ENCODE data around the gene MORF4L2.

MORF4L2 gene

DNA sequence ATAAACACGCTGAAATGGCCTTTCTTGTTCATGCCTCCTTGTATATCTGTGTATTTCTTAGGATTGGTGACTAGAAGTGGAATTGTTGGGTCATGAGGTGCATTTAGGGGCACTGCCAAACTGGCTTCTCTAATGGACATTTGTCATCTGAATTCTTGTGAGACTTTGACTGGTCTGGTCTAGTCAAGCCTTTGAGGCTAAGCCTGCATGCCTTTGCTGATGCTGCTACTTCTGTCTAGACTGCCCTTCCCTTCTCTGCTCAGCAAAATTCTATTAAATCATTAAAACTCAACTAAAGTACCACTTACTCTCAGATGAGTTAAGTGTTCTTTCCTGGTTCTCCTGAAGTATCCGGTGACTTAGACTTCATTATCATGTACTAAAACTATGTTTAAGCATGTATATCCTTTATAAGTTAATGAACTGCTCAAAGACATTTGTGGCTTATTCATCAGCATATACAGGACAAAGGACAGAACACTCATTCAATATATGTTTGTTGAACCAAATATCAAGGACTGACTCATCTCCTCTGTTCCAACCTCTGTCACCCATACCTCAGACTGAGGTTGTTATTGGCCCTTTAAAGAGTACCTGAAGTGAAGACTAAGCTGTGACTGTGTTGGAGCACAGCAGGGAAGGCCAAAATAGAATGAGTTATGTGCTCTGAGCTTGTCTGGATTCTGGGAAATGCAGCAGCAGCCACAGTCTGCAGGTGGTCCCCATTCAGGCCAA, 48.7 kb downstream of the MORF4L2 start:
- Histone ChIP-seq H3K18ac (ENCODE audit: low read length) (no peak overlapping the region), H2BK120ac (ENCODE audit: insufficient read depth, low read length, poor library complexity) (peak overlapping the region; percentile 62), H2AFZ (ENCODE audit: insufficient read depth, low read length, poor library complexity) (no peak overlapping the region), H3K4me1 (ENCODE audit: control insufficient read depth in 1 of 2, insufficient read depth in 2 of 2, low read length in 2 of 2) (peaks cover 5 to 11% of the 10 kb centered on the region in 2 experiments), H3K27ac (ENCODE audit: low read depth, low read length) (peak overlapping the region; percentile 83), H3K4me3 (ENCODE audit: low read depth, low read length) (no peak overlapping the region), H3K27me3 (ENCODE audit: insufficient read depth, low read length) (no peaks in the 10 kb centered on the region), H3K14ac (ENCODE audit: low read length) (peak overlapping the region; percentile 57), H2BK12ac (ENCODE audit: low read length) (peak overlapping the region; percentile 43), H3K36me3 (ENCODE audit: control insufficient read depth in 1 of 2, insufficient read depth in 2 of 2, low read length in 2 of 2) (no peaks in the 10 kb centered on the region), H4K12ac (ENCODE audit: low read depth, low read length) (peak overlapping the region; percentile 57), H2AK5ac (ENCODE audit: low read length) (peak overlapping the region; percentile 83), H3K79me2 (ENCODE audit: control insufficient read depth, insufficient read depth, low read length, poor library complexity) (no peaks in the 10 kb centered on the region), H3K9ac (ENCODE audit: low read length) (no peak overlapping the region), H3K4ac (ENCODE audit: low read depth, low read length) (no peak overlapping the region), H3K4me2 (ENCODE audit: low read length) (no peak overlapping the region), H4K91ac (ENCODE audit: low read depth, low read length) (peak overlapping the region; percentile 79), H3K9me3 (ENCODE audit: insufficient read depth, low read depth, low read length) (no peaks in the 10 kb centered on the region), H3K79me1 (ENCODE audit: low read length) (peaks cover 5% of the 10 kb centered on the region), H4K8ac (ENCODE audit: low read depth, low read length) (peak overlapping the region; percentile 47), H2BK5ac (ENCODE audit: low read depth, low read length, poor library complexity) (peak overlapping the region; percentile 35), H3K23ac (ENCODE audit: low read length) (no peak overlapping the region)
- DNase-seq, result no peak
- no CpG with 5 or more reads among the region's 2 CpGs for WGBS (ENCODE audit: extremely low coverage, insufficient coverage, insufficient read length)

DNA sequence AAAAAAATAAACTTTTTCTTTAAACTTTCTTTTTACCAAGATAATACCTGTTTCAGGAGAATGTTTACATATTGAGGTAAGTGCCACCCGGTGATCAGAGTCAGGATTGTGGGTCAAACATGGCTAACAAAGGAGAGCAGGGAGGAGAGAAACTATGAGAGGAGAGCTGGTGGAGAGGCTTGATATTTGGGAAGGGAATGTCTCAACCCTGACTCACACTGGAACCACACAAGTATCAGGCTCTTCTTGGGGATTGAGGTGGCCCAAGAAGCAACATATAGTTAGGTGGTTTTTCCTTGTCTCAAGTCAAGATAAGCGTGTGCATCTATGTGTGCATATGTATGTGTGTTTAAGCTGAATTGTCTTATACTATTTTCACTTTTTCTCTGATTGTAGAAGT, 51.1 kb downstream of the MORF4L2 start:
- Histone ChIP-seq H3K4me3 (ENCODE audit: low read depth, low read length) (no peak overlapping the region), H2AK5ac (ENCODE audit: low read length) (no peak overlapping the region), H3K4me1 (ENCODE audit: control insufficient read depth in 1 of 2, insufficient read depth in 2 of 2, low read length in 2 of 2) (peaks cover 5 to 11% of the 10 kb centered on the region in 2 experiments), H3K9ac (ENCODE audit: low read length) (no peak overlapping the region), H3K9me3 (ENCODE audit: insufficient read depth, low read depth, low read length) (no peaks in the 10 kb centered on the region), H3K4me2 (ENCODE audit: low read length) (no peak overlapping the region), H3K14ac (ENCODE audit: low read length) (no peak overlapping the region), H3K27me3 (ENCODE audit: insufficient read depth, low read length) (no peaks in the 10 kb centered on the region), H3K27ac (ENCODE audit: low read depth, low read length) (no peak overlapping the region), H3K23ac (ENCODE audit: low read length) (no peak overlapping the region), H2BK5ac (ENCODE audit: low read depth, low read length, poor library complexity) (no peak overlapping the region), H4K8ac (ENCODE audit: low read depth, low read length) (no peak overlapping the region), H4K12ac (ENCODE audit: low read depth, low read length) (no peak overlapping the region), H2AFZ (ENCODE audit: insufficient read depth, low read length, poor library complexity) (no peak overlapping the region), H2BK12ac (ENCODE audit: low read length) (no peak overlapping the region), H3K4ac (ENCODE audit: low read depth, low read length) (no peak overlapping the region), H4K91ac (ENCODE audit: low read depth, low read length) (no peak overlapping the region), H3K36me3 (ENCODE audit: control insufficient read depth in 1 of 2, insufficient read depth in 2 of 2, low read length in 2 of 2) (no peaks in the 10 kb centered on the region), H3K79me2 (ENCODE audit: control insufficient read depth, insufficient read depth, low read length, poor library complexity) (no peaks in the 10 kb centered on the region), H3K79me1 (ENCODE audit: low read length) (peaks cover 5% of the 10 kb centered on the region), H3K18ac (ENCODE audit: low read length) (no peak overlapping the region), H2BK120ac (ENCODE audit: insufficient read depth, low read length, poor library complexity) (no peak overlapping the region)
- DNase-seq, result no peak
- no CpG with 5 or more reads among the region's 2 CpGs for WGBS (ENCODE audit: extremely low coverage, insufficient coverage, insufficient read length)

DNA sequence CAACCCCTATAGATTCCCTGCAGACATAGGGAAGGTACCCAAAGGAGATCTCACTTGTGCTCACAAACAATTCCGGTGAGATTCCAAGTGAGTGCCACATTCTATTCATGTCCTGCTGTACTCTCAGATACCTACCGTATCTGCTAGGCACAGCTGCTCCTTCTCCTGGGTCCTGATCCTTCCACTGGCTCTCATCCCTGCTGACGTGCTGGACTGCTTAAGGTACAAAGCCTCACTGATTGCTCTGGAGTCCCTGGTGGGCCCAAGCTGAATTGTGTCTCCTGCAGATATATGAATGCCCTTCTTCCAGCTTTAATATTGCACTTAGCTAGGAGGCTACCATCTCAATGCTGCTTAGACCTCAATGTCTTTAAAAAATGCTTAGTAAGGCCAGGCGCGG, 55.4 kb downstream of the MORF4L2 start:
- WGBS (ENCODE audit: extremely low coverage, insufficient coverage, insufficient read length), result no CpG with 5 or more reads among the region's 5 CpGs
- Histone ChIP-seq H3K36me3 (ENCODE audit: control insufficient read depth in 1 of 2, insufficient read depth in 2 of 2, low read length in 2 of 2) (no peaks in the 10 kb centered on the region), H2BK12ac (ENCODE audit: low read length) (no peak overlapping the region), H3K27me3 (ENCODE audit: insufficient read depth, low read length) (no peaks in the 10 kb centered on the region), H3K4me2 (ENCODE audit: low read length) (no peak overlapping the region), H3K79me2 (ENCODE audit: control insufficient read depth, insufficient read depth, low read length, poor library complexity) (no peaks in the 10 kb centered on the region), H2BK120ac (ENCODE audit: insufficient read depth, low read length, poor library complexity) (no peak overlapping the region), H3K4ac (ENCODE audit: low read depth, low read length) (no peak overlapping the region), H3K9ac (ENCODE audit: low read length) (no peak overlapping the region), H2BK5ac (ENCODE audit: low read depth, low read length, poor library complexity) (no peak overlapping the region), H3K79me1 (ENCODE audit: low read length) (peaks cover 11% of the 10 kb centered on the region), H2AFZ (ENCODE audit: insufficient read depth, low read length, poor library complexity) (no peak overlapping the region), H3K23ac (ENCODE audit: low read length) (no peak overlapping the region), H2AK5ac (ENCODE audit: low read length) (no peak overlapping the region), H3K4me3 (ENCODE audit: low read depth, low read length) (no peak overlapping the region), H3K4me1 (ENCODE audit: control insufficient read depth in 1 of 2, insufficient read depth in 2 of 2, low read length in 2 of 2) (peaks cover 0 to 6% of the 10 kb centered on the region in 2 experiments), H3K9me3 (ENCODE audit: insufficient read depth, low read depth, low read length) (no peaks in the 10 kb centered on the region), H4K12ac (ENCODE audit: low read depth, low read length) (no peak overlapping the region), H3K14ac (ENCODE audit: low read length) (no peak overlapping the region), H4K91ac (ENCODE audit: low read depth, low read length) (no peak overlapping the region), H4K8ac (ENCODE audit: low read depth, low read length) (no peak overlapping the region), H3K18ac (ENCODE audit: low read length) (no peak overlapping the region), H3K27ac (ENCODE audit: low read depth, low read length) (no peak overlapping the region)
- no peak for DNase-seq

DNA sequence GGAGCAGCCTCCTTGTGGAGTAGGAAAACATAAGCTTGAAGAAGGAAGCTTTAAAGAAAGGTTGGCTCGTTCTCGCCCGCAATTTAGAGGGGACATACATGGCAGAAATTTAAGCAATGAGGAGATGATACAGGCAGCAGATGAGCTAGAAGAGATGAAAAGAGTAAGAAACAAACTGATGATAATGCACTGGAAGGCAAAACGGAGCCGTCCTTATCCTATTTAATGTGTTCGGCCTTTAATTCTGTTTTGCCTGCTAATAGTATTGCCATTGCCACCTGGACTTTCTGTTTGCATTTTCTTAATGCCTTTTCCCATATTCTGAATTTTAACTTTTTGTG, 56.4 kb downstream of the MORF4L2 start:
- H2BK120ac ChIP-seq (ENCODE audit: insufficient read depth, low read length, poor library complexity), result no peak overlapping the region
- no peaks in the 10 kb centered on the region for H3K36me3 ChIP-seq (ENCODE audit: control insufficient read depth in 1 of 2, insufficient read depth in 2 of 2, low read length in 2 of 2)
- no peak overlapping the region for H2AFZ ChIP-seq (ENCODE audit: insufficient read depth, low read length, poor library complexity)
- H3K4me1 ChIP-seq (ENCODE audit: control insufficient read depth in 1 of 2, insufficient read depth in 2 of 2, low read length in 2 of 2), result peaks cover 3 to 9% of the 10 kb centered on the region in 2 experiments
- H2BK5ac ChIP-seq (ENCODE audit: low read depth, low read length, poor library complexity), result no peak overlapping the region
- DNase-seq, result no peak
- H2AK5ac ChIP-seq (ENCODE audit: low read length), result no peak overlapping the region
- no peak overlapping the region for H3K9ac ChIP-seq (ENCODE audit: low read length)
- no peaks in the 10 kb centered on the region for H3K79me2 ChIP-seq (ENCODE audit: control insufficient read depth, insufficient read depth, low read length, poor library complexity)
- no peak overlapping the region for H3K18ac ChIP-seq (ENCODE audit: low read length)
- H3K4me2 ChIP-seq (ENCODE audit: low read length), result peak overlapping the region; percentile 87
- no peak overlapping the region for H3K27ac ChIP-seq (ENCODE audit: low read depth, low read length)
- H3K9me3 ChIP-seq (ENCODE audit: insufficient read depth, low read depth, low read length), result no peaks in the 10 kb centered on the region
- peaks cover 14% of the 10 kb centered on the region for H3K79me1 ChIP-seq (ENCODE audit: low read length)
- H3K14ac ChIP-seq (ENCODE audit: low read length), result no peak overlapping the region
- no peak overlapping the region for H3K23ac ChIP-seq (ENCODE audit: low read length)
- no peaks in the 10 kb centered on the region for H3K27me3 ChIP-seq (ENCODE audit: insufficient read depth, low read length)
- H2BK12ac ChIP-seq (ENCODE audit: low read length), result no peak overlapping the region
- no peak overlapping the region for H4K8ac ChIP-seq (ENCODE audit: low read depth, low read length)
- H3K4me3 ChIP-seq (ENCODE audit: low read depth, low read length), result peak overlapping the region; percentile 92
- H4K12ac ChIP-seq (ENCODE audit: low read depth, low read length), result no peak overlapping the region
- no CpG with 5 or more reads among the region's 6 CpGs for WGBS (ENCODE audit: extremely low coverage, insufficient coverage, insufficient read length)
- no peak overlapping the region for H4K91ac ChIP-seq (ENCODE audit: low read depth, low read length)
- H3K4ac ChIP-seq (ENCODE audit: low read depth, low read length), result no peak overlapping the region
